ENCODE measurements around the gene SUN2.
A peak's percentile ranks its signal among the peaks of the same experiment; 100 is the strongest.

SUN2 gene

GRCh38 chr22:38707984-38708383 lies 47.8 kb downstream of the SUN2 start (continued):
- TF ChIP-seq ZEB2 (tag by site-specific recombination; IDR thresholded peaks at IDR 0.05): no peak
- TF ChIP-seq HOXA7 (CRISPR knock-in tag; IDR thresholded peaks at IDR 0.05; ENCODE audit: borderline replicate concordance): no peak
- no peak for TF ChIP-seq ZNF214 (tag by site-specific recombination; IDR thresholded peaks at IDR 0.05; ENCODE audit: borderline replicate concordance)
- no peak for TF ChIP-seq ZFP41 (tag by site-specific recombination; IDR thresholded peaks at IDR 0.05; ENCODE audit: borderline replicate concordance)
- no peak for TF ChIP-seq FEZF1 (tag by site-specific recombination; IDR thresholded peaks at IDR 0.05)
- no peak for TF ChIP-seq ZNF174 (tag by site-specific recombination; IDR thresholded peaks at IDR 0.05)
- no peak for TF ChIP-seq ZXDB (tag by site-specific recombination; IDR thresholded peaks at IDR 0.05)
- no peak for TF ChIP-seq ZNF677 (tag by site-specific recombination; IDR thresholded peaks at IDR 0.05)

- Histone ChIP-seq H3K36me3 (ENCODE audit: control insufficient read depth in 2 of 2, insufficient read depth in 1 of 2, low read length in 2 of 2) (peaks cover 5 to 36% of the 10 kb centered on the region in 2 experiments; a peak in 1 of 3 replicates), H3K4me1 (ENCODE audit: control insufficient read depth, insufficient read depth, low read length) (peaks cover 13% of the 10 kb centered on the region), H3K27ac (ENCODE audit: extremely low read depth, low read depth, low read length) (no peak overlapping the region), H3K4me3 (ENCODE audit: low read depth, low read length) (peak overlapping the region; percentile 92), H3K9me3 (ENCODE audit: control insufficient read depth, insufficient read depth, low read depth, low read length) (no peaks in the 10 kb centered on the region)
- ChIA-PET CTCF (interaction anchor here (0.6 to 2.2 kb wide), 7 partner anchors 9 to 1209 kb away, joined by 3 to 19 read pairs (median 5); no protein-coding TSS in a partner anchor), POLR2A (interaction anchor here (0.6 to 1.2 kb wide), 5 partner anchors 8 to 16 kb away, joined by 3 to 8 read pairs (median 4); no protein-coding TSS in a partner anchor)
- no peak for TF ChIP-seq ZFP3 (tag by site-specific recombination; IDR thresholded peaks at IDR 0.05; ENCODE audit: low read depth)
- no peak for TF ChIP-seq ZNF654 (tag by site-specific recombination; IDR thresholded peaks at IDR 0.05; ENCODE audit: low read depth)
- no peak for TF ChIP-seq ZNF274 (IDR thresholded peaks at IDR 0.05; ENCODE audit: low read length)
- no peak for TF ChIP-seq ZNF274 (tag by site-specific recombination; IDR thresholded peaks at IDR 0.05; ENCODE audit: borderline replicate concordance)
- no peak for TF ChIP-seq ZNF148 (tag by site-specific recombination; IDR thresholded peaks at IDR 0.05; ENCODE audit: borderline replicate concordance)
- peak; percentile 89 for TF ChIP-seq ZNF366 (tag by site-specific recombination; conservative IDR thresholded peaks at IDR 0.05)
- no peak for TF ChIP-seq KLF7 (tag by site-specific recombination; IDR thresholded peaks at IDR 0.05; ENCODE audit: borderline replicate concordance)
- no peak for TF ChIP-seq ZNF48 (tag by site-specific recombination; IDR thresholded peaks at IDR 0.05)
- TF ChIP-seq TCF7L2 (IDR thresholded peaks at IDR 0.05; ENCODE audit: borderline replicate concordance, low read depth, low read length): no peak
- TF ChIP-seq REST (tag by site-specific recombination; IDR thresholded peaks at IDR 0.05): no peak
- TF ChIP-seq GLI2 (tag by site-specific recombination; IDR thresholded peaks at IDR 0.05; ENCODE audit: borderline replicate concordance, low read depth): no peak
- peak; percentile 69 for TF ChIP-seq ZNF600 (tag by site-specific recombination; IDR thresholded peaks at IDR 0.05)
- TF ChIP-seq ELK4 (IDR thresholded peaks at IDR 0.05; ENCODE audit: borderline replicate concordance, low read depth, low read length): no peak
- TF ChIP-seq ZNF280D (tag by site-specific recombination; IDR thresholded peaks at IDR 0.05): no peak
- TF ChIP-seq SCRT2 (tag by site-specific recombination; IDR thresholded peaks at IDR 0.05): no peak
- no peak for TF ChIP-seq FEZF1 (tag by site-specific recombination; IDR thresholded peaks at IDR 0.05)
- no peak for TF ChIP-seq AEBP2 (tag by site-specific recombination; IDR thresholded peaks at IDR 0.05; ENCODE audit: borderline replicate concordance)
- TF ChIP-seq ZNF544 (tag by site-specific recombination; IDR thresholded peaks at IDR 0.05): no peak
Measured at GRCh38 chr22:38707346-38707745, 48.5 kb downstream of the SUN2 start.

Data from HEK293 (cell line).